DMS153 treated with DMSO at 0.1 percent for 48 hours (cell line): ENCODE measurements around the gene ZRANB1.
"Not testable (repeated sequence)": the region's sequence is repeated elsewhere in the genome, so short reads cannot be mapped to it uniquely, and the experiment has no call there.

Experiments used
- DNase-seq: peaks from one replicate; lab custom pipeline; 2025; ENCODE audit not compliant: unreplicated experiment; lab: John Stamatoyannopoulos, UW

The ZRANB1 gene

DNA sequence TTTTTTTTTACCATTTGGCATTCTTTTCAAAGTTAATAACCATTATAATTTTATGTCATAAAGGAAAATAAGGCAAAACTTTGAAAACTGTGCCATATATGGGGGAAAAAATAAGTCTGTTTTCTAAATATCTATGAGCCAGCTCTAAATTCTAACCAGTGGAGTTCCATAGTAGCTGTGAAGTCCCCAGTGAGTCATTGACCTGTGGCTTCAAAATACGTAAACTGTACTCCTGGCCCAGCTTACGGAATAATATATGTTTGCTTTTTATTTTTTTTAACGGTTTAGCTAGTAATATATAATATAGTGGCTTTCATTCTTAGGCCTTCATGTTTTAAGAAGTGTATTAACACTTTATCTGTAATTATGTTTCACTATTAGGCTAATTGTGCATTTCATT lies 20.5 kb downstream of the ZRANB1 start:
- no peak for DNase-seq

DNA sequence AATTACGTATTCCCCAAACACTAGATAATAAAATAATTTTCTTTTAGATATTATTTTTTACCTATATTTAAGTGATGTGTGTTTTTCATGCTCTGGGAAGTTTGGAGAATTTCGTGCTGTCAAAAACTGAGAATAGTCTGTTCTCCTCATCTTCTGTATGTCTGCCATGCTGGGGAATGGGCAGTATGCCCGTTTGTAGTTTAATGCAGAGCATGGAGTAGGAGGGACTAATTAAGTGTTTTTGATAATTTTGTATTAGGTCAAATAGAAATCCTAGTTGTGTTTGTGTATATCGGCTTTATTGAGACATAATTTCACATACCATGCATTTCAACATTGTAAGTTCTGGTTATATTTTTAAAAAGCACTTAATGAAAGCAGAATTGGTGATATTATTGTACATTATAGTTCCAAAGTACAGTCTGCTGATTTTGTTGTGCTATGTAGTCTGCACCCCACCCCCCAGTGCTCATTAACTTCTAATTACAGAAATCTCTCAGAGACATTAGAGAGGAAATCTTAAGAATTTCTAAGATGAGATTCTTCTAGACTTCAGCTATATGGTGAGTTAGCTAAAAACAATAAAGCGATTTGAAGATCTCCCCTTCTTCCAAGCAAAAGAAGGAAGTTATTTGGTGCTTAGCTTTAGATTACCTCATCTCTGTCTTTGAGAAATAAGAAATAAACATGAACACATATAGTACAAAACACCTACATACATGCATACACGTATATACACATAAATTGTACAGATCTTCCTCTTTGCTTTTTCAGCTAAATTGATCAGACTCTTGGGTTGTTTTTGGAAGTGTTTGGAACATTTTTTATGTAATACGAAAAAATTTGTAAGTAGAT lies 22.2 kb downstream of the ZRANB1 start:
- no peak for DNase-seq

DNA sequence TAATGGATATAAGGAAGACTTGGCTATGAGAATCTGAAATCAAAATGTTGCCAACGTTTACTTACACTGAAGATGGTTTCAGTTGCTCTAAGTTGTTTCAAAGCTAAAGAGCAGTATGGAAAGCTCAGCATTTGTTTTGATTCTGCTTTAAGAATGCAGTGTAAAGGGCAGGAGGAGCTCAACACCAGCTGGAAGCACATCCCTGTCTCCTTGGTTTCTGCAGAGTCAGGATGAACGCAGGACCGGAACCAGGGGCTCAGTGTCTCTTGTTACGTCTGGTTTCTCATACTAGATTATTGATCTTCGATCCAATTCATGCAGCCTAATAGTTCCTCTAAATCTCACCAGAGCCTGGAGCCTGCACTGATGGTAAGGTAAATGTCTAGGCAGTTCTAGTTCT lies 24.1 kb downstream of the ZRANB1 start:
- no peak for DNase-seq

DNA sequence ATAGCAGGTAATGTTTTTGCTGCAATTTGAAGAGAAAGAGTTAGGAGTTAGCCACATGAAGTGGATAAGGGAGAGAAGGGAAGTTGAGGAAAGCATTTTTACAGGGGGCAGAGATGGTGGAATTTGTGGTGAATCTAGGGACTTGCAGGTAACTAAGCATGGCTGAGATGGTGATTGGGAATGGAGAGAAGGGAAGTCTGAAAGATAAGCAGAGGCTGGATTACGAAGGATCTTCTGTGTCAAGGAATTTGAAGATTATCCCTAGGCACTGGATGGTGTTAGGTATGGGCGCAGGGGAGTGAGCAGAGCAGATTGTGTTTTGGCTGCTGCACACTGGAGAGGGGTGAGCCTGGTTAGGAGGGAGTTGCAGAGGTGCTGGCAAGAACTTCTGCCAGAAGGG lies 25.3 kb downstream of the ZRANB1 start:
- DNase-seq: no peak

DNA sequence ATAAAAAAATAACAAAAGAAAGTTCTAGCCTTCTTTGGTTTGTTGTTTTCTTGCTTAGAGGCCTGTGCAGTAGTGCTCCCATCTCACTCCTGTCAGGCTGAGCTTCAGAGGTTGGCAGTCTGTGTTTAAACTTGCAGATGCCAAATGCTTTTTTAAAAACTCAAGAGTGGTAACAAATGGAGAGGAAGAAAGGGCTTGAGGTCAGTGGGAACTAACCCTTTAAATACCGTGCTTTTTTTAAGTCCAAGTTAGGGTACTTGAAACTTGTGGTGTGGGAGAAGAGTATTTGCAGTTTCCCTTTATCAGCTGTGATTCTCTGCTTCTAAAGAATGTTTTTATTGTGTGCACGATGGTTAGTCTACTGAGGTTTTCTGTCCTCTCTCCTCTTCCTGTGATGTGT lies 29.4 kb downstream of the ZRANB1 start:
- no peak for DNase-seq

DNA sequence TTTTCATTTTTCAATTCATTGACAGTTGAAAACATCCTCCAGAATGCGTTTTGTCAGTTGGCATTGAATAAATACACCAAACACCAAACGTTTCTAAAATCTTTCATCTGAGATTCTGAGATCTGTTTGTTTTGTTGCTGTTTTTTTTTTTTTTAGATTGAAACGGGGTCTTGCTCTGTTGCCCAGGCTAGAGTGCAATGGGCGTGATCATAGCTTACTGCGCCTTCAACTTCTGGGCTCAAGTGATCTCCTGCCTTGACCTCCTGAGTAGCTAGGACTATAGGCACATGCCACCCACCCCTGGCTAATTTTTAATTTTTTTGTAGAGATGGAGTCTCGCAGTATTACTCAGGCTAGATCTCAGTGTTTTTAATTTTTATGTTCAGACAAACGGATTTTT lies 30.7 kb downstream of the ZRANB1 start:
- no peak for DNase-seq

DNA sequence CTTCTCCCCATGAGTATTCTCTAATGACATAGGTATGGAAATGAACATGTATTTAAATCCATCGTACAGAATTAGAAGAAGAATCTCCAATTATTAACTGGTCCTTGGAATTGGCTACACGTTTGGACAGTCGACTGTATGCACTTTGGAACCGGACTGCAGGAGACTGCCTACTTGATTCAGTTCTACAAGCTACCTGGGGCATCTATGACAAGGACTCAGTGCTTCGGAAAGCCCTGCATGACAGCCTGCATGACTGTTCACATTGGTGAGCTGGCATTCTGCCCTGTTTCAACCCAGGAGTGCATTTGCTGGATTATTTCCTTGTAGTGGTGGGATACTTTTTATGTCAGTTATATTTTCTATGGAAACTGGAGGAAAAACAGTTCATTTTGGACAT lies 32.2 kb downstream of the ZRANB1 start:
- no peak for DNase-seq

DNA sequence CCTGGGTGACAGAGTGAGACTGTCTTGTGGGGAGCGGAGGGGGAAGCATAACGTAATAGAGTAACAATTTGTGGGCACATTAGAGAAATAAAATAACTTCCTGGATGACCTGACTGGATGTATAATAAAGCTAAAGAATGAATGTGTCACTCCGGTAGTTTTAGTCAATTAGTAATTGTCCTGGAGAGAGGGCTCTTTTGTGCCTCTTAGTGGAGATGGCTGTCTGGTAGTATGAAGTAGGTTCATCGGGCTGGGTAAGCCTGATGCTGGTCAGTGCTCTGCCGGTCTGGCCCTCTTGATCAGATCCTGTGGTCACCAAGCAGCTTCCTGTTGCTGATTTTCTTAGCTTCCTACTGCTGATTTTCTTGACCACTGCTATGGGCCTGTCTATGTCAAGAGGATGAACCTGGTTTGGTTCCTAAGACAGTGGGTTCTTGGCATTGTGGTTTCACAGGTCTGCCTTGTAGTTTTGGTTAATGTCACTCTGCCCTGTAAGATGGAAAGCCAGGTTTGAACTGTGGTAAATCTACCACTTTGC lies 34.1 kb downstream of the ZRANB1 start:
- DNase-seq: no peak

DNA sequence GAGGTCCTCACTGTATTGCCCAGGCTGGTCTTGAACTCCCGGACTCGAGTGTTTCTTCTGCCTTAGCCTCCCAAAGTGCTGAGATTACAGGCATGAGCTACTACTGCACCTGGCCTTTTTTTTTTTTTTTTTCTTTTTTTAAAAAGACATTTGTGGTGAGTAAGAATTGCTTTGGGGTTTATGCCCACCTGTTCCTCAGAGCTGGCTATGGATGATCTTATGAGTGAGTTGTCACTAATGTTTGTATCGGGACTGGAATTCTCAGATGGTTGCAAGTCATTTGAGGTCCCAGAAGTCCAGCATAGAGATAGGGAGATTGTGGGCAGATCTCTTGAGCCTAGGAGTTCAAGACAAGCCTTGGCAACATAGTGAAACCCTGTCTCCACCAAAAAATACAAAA lies 35.2 kb downstream of the ZRANB1 start:
- no peak for DNase-seq

DNA sequence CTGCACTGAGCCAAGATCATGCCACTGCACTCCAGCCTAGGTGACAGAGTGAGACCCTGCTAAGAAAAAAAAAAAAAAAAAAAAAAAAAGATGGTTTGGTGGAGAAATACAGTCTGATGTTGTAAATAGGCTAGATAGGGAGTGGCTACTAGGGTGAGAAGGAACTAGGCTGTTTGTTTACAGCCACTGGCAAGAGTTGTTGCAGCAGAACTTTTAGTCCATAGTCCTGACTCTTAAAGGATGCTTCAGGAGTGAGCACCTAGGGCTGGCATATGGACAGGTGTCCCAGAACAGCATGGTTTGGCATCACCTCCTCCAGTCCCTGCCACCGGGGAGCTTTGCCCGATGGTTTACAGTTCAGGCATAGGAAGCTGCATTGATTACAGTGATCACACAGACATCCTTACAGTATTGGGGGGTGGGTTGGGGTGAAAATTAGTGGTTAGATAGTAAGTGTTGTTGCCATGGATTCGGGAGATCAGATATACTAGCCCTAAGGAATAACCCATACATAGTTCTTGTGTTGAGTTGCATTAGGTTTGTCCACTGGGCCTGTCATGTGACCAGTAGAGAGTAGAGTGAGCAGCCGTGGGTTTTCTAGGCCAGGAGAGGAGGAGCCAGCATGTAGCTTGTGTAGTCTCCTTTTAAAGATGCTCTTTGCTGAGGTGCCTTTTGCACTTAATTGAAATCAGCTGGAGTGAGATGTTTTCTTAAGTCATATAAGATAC lies 35.9 kb downstream of the ZRANB1 start:
- DNase-seq: no peak

DNA sequence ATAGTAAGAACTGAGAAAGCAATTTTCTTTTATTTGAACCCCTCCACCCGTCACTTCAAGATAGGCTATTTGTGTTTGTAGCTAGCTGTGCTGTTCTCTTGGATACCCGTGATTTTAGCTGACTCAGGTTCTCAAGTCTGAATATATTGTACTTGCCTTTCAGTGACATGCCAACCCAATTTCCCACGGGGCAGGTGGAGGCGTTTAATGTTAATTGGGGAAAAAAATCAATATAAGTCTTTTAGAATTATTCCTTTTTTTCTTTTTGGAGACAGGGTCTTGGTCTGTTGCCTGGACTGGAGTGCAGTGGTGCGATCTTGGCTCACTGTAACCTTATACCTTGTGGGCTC lies 36.4 kb downstream of the ZRANB1 start:
- DNase-seq: no peak

DNA sequence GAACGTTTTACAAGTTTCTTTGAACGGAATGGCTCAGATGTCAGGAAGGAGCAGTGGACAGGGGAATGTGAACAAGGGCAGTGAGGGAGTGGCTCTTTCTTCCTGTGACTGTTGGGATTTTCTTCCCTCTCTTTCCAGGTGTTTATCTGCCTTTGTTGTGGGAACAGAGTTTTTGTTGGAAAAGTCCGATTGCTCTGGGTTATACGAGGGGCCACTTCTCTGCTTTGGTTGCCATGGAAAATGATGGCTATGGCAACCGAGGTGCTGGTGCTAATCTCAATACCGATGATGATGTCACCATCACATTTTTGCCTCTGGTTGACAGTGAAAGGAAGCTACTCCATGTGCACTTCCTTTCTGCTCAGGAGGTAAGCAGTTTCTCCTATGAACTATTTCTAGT lies 41.4 kb downstream of the ZRANB1 start:
- no peak for DNase-seq

DNA sequence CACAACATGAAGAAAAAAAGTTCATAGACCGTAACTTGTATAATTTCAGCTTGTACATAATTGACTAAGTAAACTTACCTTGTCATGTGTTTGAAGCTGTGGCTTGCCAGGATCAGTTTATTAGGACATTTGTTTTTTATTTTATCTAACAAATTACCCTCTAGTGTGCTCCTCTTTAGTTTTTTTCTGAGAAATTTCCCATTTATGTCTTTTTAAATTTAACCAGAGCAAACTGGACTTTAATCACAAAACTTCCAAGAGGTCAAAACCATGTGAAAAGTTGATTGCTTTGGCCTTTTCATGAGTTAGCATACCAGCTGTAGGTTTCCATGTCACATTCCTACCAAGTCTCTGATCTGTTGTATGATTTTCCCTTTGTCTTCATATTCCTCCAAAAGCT lies 42.5 kb downstream of the ZRANB1 start:
- DNase-seq: no peak

DNA sequence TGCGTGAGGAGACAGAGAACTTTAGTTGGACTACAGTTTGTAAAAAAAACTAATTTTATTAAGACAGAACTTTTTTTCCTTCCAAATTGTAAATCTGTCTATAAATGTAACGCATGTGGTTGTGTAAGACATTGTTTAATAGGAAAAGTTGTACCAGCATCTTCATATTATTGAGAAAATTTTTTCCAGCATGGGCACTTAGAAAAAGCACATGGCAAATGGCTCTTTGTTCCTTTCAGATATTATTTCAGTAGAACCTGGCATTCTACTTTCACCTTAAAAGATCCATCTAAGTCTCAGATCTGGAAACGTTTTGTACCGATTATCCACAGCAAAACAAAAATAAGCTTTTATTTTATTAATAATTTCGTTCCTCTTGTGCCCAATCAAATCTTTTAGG lies 43.2 kb downstream of the ZRANB1 start:
- DNase-seq: no peak

DNA sequence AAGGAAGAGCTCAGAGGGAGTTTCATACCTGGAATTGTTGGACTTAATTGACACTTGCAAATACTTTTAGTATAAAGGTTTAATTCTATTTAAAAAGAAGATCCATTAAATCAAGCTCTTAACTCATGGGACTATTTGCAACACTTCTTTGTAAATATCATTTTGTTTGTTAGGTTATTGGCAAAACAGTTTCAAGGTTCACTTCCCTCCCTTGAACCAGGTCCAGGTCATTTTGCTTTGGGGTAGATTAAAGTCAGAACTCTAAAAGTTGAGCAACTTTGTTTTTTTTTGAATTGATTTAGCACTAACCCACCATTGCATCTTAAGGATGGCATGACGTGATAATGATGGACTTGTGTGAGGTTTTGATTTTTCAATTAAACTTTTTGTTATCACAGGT lies 45.9 kb downstream of the ZRANB1 start:
- DNase-seq: no peak

DNA sequence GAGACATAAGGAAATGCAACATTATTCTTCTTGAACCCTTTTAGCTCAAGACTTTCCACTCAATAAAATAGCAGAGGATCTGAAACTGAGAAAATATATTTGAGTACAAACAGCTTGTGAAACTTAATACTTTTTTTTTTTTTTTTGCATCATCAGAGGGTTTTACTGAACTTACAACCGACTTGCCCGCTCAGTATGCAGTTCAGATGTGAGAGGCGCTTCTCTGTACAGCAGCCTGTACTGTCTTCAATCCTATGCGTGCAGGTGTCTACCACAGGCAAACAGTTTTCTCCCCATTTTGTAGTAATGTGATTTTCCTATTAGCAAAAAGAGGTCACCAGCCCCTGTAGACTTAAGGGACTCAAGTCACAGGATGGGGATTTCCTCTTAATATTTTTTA lies 46.8 kb downstream of the ZRANB1 start:
- not testable (repeated sequence) for DNase-seq

DNA sequence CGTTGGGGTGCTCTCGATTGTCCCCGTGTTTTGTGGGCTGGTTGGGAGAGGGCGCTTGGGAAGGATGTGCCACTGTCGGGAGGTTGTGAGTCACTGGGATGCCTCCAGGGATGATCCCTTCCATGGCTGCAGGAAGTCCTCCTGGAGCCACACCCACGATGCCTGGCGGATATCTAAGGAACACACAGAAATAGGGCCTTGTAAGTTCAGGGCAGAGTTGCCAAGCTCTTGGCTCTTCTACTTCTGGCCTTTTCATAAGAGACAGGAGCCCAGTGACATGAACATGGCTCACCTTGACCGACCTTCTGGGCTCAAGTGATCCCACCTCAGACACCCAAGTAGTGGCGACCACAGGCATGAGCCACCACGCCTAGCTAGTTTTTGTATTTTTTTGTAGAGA lies 47.6 kb downstream of the ZRANB1 start:
- no peak for DNase-seq

DNA sequence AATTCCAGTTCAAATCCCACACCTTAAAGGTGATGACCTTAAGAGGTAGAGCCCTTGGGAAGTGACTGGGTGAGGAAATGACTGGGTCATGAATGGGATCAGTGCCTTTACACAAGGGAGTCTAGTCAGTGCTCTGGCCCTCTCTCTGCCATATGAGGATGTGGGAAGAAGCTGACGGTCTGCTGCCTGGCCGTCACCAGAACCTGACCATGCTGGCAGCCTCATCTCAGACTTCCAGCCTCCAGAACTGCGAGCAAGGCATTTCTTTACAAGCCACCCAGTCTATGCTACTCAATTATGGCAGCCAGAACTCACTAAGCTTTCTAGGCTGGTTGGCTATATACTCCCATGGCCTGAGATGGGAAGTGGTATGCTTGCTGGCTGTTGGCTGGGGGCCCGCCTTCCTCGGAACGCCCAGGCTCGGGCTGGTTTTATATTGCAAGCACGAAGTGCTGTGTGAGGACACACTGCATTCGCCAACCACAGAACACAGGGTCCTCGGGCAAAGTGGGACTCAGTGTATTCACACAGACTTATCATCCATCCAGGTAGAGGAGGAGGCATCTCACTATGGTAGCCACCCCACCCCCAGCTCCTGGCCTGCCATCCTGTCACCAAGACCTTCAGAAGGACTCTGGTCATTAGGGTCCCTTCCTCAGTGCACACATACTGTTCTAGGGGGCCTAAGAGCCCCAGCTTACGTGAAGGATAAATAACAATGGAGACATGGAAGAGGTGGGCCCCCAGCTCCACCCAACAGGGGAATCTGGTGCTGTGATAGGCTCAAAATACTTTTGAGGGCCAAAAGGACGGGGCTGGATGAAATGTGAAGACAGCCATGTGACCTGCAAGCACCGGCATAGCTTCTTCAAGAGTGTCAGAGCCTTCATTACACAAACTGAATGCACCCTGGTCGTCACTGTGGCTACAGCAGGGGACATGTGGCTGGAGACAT lies 49.0 kb downstream of the ZRANB1 start:
- DNase-seq: no peak

DNA sequence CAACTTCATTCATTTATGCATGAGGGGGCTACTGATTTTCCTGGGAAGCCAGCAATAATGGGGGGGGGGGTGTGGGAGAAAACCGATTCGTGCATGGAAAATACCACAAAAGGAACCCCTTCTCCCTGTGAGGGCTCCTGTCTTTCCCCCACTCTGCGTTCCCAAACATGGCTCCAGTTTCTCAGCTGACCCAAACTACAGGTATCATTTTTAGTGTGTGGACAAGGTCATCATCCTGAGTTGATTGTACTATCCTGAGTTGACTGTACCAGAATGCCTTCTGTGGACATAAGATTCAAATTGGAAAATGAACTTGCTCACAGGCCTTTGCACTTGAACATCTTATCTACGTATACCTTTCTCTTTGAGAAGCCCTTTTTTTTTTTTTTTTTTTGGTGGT lies 49.9 kb downstream of the ZRANB1 start:
- no peak for DNase-seq

DNA sequence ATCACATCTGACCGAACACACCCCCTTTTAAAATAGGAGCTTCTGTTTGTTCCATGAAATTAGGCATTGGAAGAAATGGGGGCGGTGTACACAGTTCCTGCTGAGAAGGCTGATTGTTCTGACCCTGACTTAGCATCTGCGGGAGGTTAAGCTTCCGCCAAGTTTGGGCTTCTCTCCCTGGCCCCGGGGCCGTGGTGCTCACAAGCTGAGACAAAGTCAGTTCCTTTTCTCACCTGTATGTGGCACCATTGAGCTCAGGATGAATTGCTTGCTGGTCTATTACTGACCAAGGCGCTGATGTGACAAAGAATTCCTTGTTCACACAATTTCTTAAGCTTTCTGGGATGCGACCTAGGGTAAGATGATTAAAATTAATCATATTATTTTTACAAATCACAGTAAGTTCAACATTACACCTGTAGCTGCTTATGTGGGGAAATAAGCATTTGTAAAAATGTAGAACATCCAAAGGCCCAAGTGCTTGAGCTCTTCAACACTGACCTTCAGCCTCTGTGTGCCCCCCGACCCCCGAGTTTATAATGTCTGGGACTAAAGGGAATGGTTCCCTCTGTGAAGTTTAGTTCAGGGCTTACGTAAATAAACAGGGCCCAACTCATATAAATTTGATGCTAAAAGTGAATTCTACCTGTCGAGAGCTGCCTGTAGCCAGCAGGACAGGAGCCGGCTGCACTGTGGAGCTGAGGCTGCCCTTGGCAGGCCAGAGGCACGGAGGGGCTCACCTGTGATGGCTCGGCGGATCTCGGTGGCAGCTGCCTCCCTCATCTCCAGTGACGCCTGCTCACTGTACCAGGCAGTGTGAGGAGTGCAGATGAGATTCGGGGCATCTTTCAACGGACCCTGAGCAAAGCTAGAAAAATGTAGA lies 50.8 kb downstream of the ZRANB1 start:
- no peak for DNase-seq
